ENCODE measurements around the gene STX10.

The STX10 gene

DNA sequence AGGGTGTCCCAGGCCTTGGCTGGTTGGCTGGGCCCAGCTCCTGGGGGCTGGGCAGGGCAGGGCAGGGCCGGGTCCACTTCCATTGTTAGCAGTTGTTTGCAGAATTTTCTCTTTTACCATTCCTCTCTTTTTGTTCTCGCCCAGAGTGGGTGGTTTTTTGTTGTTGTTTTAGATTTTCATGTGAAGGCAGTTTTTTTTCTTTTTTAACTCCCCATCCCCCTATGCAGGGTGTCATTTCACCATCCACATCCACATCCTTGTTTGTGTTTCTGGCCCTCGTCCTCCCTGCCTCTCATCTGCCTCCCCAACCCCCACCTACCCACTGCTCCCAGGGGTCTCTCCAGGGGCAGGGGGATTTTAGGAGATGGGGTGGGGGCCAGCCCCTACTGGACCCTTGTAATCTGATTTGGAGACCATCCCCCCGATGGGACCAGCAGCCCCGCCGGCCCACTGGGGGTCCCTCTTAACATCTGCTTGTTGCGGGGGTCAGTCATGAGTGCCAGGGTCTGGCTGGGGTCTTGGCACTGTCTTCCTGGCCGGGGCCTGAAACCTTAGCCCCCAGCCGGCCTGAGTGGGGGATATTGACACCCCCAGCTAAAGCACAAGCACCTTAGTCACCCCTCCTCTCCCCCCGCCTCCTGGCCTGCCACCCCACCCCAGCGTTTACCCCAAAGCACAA, 10.4 kb downstream of the STX10 start:
- DNase-seq (ENCODE audit: low read depth, low spot score): no peak

DNA sequence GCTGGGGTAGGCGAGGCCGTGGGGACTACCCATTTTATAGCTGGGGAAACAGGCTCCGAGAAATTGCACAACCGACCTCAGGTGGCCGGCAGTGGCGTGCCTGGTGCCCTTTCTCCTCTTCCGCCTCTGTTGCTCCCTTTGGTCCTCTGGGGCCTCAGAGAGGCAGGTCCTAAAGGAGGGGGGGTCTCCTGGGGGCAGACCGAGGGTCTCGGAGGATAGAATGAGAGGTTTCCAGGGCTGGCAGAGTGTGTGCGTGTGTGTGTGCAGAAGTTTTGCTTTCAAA, 11.3 kb downstream of the STX10 start:
- DNase-seq (ENCODE audit: low read depth, low spot score): no peak

DNA sequence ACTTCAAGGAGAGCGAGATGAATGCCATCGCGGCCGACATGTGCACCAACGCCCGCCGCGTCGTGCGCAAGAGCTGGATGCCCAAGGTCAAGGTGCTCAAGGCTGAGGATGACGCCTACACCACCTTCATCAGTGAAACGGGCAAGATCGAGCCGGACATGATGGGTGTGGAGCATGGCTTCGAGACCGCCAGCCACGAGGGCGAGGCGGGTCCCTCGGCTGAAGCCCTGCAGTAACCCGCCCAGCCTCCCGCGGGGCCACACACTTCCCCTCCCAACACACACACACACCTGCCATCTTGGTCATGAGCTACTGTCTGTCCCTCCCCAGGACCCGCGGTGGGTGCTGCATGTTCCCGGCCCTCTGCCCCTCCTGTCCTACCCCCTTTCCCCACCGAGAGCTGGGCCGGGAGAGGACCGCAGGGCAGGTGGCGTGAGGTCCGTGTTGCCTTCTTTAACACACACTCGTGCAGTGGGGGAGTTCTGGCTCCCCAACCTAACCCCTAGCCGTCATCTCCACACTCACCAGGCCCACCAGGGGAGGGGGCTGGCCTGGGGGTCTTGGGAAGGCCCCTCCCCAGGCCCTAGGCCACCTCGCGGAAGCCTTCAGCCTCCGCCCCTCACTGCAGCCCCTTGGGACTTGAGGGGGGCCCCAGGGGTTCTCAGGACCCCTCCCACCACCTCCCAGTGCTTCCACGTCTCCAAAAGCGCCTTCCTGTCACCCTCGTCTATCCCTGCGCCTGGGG, 11.8 kb downstream of the STX10 start:
- DNase-seq (ENCODE audit: low read depth, low spot score): no peak

- no peak for DNase-seq (ENCODE audit: low read depth, low spot score)
Measured at GRCh38 chr19:13137290-13137794, 12.8 kb downstream of the STX10 start.

DNA sequence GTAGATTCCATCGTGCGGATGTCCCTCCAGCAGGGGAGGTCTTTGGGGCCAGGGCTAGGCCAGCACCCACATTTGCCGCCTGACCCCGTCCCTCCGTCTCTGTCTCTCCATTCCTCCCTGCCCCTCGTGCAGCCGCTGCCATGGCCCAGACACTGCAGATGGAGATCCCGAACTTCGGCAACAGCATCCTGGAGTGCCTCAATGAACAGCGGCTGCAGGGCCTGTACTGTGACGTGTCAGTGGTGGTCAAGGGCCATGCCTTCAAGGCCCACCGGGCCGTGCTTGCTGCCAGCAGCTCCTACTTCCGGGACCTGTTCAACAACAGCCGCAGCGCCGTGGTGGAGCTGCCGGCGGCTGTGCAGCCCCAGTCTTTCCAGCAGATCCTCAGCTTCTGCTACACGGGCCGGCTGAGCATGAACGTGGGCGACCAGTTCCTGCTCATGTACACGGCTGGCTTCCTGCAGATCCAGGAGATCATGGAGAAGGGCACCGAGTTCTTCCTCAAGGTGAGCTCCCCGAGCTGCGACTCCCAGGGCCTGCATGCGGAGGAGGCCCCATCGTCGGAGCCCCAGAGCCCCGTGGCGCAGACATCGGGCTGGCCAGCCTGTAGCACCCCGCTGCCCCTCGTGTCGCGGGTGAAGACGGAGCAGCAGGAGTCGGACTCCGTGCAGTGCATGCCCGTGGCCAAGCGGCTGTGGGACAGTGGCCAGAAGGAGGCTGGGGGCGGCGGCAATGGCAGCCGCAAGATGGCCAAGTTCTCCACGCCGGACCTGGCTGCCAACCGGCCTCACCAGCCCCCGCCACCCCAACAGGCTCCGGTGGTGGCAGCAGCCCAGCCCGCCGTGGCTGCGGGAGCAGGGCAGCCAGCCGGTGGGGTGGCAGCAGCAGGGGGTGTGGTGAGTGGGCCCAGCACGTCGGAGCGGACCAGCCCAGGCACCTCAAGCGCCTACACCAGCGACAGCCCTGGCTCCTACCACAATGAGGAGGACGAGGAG, 14.8 kb downstream of the STX10 start:
- DNase-seq (ENCODE audit: low read depth, low spot score): no peak

DNA sequence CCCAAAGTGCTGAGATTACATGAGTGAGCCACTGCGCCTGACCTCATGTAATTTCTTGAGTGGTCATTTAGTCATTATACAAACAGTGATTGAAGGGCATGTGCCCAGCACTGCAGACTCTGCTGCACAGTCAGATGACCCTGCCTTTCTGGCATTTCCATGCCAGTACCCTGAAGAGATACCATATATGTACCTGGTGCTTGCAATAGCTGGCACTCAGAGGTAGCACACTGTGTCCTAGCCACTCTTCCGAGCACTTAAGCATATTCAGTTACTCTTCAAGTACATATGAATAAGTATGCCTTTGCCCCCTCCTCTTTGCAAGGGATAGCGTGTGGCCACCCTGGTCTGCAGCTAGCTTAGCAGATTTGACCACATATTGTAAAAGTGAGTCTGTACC, 15.5 kb downstream of the STX10 start:
- DNase-seq (ENCODE audit: low read depth, low spot score): no peak

- DNase-seq (ENCODE audit: low read depth, low spot score): no peak
Measured at GRCh38 chr19:13133241-13133870, 16.8 kb downstream of the STX10 start.

GRCh38 chr19:13132471-13133180, 17.5 kb downstream of the STX10 start:
- DNase-seq (ENCODE audit: low read depth, low spot score): peak; percentile 52

DNA sequence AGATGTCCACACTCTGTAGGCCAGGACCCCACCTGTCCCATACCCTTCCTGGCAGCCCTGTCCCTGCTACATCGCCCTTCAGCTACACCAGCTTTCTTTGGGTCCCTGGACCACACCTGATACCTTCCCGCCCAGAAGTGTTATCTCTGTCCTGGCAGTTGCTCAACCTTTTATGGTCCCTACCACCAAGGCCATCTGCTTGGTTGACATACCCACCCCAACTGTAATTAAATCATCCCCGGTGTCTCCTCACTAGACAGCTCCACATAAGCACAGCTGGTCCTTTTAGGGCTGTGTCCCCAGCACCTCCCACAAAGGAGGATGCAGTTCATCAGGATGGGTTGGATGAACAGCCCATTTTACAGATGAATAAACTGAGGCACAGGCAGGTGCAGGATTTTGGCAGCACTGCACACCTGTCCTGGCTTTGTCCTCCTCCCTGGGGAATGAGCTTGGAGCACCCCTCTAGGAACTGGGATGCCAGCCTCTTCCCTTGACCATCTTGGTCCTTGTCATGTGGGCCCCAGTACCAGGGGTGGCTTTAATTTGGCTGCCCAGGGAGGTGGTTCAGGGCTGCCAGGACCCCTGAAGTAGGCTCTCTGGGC, 19.2 kb downstream of the STX10 start:
- DNase-seq (ENCODE audit: low read depth, low spot score): no peak

GRCh38 chr19:13129384-13129783, 20.8 kb downstream of the STX10 start:
- DNase-seq (ENCODE audit: low read depth, low spot score): no peak

- no peak for DNase-seq (ENCODE audit: low read depth, low spot score)
Measured at GRCh38 chr19:13128583-13128982, 21.6 kb downstream of the STX10 start.

GRCh38 chr19:13127811-13128575, 22.2 kb downstream of the STX10 start:
- DNase-seq (ENCODE audit: low read depth, low spot score): no peak

- DNase-seq (ENCODE audit: low read depth, low spot score): no peak
Measured at GRCh38 chr19:13127051-13127450, 23.1 kb downstream of the STX10 start.

DNA sequence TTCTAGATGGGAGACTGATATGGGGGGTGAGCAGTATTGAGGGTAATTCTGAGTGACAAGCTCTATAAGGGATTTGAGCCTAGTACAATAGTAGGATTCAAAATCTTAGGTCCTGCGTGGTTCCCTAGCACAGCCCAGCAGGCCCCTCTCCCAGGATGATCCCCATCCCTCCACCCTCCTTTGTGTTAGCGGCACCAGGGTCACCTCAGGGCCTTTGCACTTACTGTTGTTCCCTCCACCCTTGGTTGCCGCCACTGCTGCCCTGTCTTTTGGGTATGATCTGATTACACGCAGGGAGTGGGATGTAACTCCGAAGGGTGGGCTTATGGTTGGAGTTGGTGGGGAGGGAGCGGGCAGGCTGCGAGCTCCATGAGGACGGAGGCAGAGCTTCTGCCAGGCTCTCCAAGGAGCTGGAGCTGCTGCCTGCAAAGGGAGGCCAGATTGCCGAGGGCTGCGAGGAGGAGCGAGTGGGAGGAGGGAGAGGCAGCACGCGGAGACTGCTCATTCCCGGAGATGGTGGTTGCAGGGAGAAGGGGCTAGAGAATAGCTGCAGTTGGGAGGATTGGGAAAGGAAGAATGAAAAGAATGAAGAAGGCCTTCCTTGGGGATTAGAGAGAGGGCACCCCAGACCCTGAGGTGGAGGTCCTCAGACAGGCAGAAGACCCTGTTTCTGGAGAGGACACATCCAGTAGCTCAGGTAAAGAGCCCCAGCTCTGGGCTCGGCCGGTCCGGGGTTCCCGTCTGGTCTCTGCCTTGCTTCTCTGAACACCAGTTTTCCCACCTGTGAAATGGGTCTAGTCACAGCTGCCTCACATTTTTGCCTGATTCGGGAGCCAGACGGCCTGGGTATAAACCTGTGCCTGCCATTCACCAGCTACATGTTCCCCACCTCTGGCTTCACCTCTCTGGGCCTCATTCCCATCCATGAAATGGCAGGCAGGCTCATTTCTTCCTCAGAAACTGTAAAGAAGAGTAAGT, 26.9 kb downstream of the STX10 start:
- no peak for DNase-seq (ENCODE audit: low read depth, low spot score)

DNA sequence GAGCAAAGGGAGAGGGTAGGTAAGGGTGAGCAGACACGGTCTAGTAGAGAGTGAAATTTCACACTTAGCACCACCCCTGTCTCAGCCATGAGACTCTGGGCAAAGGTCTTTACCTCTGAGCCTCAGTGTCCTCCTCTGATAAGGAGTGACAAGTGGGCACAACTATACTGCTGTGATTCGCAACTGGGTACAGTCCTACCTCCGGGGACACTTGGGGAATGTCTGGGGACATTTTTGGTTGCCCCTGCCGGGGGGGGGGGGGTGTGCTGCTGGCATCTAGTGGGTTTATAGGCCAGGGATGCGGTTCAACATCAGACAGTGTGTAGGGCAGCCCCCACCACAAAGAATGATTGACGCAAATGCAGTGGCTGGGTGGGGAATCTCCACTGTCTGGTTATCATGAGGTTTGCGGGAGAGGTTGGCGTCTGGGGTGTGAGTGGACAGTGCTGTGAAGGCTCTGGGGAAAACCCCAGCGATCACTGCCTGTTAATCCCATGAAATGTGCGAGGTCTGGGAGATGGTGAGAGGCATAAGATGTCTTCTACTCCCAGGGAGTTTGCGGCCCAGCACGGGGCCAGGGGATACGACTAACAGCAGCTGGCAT, 27.8 kb downstream of the STX10 start:
- no peak for DNase-seq (ENCODE audit: low read depth, low spot score)

- DNase-seq (ENCODE audit: low read depth, low spot score): no peak
Measured at GRCh38 chr19:13121551-13122274, 28.5 kb downstream of the STX10 start.

GRCh38 chr19:13120817-13121216, 29.4 kb downstream of the STX10 start:
- peak; percentile 39 for DNase-seq (ENCODE audit: low read depth, low spot score)

DNA sequence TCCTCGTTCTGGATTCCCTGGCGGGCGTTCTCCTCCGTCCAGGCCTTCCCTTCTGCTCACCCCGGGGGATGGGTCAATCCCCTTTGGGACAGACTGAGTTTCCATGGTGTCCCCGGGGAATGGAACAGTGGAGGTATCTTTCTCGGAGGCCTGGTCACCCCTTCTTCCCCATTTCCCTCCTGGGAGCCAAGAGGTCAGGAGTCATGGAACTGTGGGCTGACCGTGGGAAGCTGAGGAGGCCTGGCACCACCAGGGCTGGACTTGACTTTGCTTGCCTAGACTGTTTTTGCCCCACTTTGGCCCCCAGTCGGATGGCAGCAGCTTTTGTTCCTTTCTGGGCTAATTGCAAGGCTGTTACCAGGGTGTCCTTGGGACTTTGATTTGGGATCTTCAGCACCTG, 30.1 kb downstream of the STX10 start:
- DNase-seq (ENCODE audit: low read depth, low spot score): no peak

Data from astrocyte of the hippocampus (primary cell).